ENCODE data around the gene LMOD3. TPM values are rescaled to one million over a fixed set of nuclear protein-coding genes. Genes with fewer than 3 reads are reported as not detected.

The LMOD3 gene
- total RNA-seq, 1 experiment from 2014 or later = not detected

DNA sequence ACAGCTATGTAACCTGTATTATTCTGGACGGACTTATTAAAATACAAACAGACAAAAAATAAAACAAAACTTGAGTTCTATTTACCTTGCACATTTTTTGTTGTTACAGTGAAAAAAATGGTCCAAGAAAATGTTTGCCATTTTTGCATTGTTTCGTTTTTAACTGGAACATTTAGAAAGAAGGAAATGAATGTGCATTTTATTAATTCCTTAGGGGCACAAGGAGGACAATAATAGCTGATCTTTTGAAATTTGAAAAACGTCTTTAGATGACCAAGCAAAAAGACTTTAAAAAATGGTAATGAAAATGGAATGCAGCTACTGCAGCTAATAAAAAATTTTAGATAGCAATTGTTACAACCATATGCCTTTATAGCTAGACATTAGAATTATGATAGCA, 17.1 kb downstream of the LMOD3 start:
- DNase-seq = no peak
- Mint-ChIP-seq H3K4me1 (ENCODE audit: low read depth, unreplicated experiment) (peaks cover 17% of the 10 kb centered on the region), H3K36me3 (ENCODE audit: insufficient read depth, unreplicated experiment) (peaks cover 6% of the 10 kb centered on the region), H3K4me3 (ENCODE audit: low read depth, unreplicated experiment) (no peak overlapping the region), H3K9me3 (ENCODE audit: low read depth, unreplicated experiment) (no peaks in the 10 kb centered on the region), H3K27me3 (ENCODE audit: unreplicated experiment) (no peaks in the 10 kb centered on the region), H3K27ac (ENCODE audit: unreplicated experiment) (no peak overlapping the region)
- intact Hi-C loops (cut with micrococcal nuclease; ENCODE audit: unreplicated experiment) = no loop called here
- TF ChIP-seq, protein P1, sequence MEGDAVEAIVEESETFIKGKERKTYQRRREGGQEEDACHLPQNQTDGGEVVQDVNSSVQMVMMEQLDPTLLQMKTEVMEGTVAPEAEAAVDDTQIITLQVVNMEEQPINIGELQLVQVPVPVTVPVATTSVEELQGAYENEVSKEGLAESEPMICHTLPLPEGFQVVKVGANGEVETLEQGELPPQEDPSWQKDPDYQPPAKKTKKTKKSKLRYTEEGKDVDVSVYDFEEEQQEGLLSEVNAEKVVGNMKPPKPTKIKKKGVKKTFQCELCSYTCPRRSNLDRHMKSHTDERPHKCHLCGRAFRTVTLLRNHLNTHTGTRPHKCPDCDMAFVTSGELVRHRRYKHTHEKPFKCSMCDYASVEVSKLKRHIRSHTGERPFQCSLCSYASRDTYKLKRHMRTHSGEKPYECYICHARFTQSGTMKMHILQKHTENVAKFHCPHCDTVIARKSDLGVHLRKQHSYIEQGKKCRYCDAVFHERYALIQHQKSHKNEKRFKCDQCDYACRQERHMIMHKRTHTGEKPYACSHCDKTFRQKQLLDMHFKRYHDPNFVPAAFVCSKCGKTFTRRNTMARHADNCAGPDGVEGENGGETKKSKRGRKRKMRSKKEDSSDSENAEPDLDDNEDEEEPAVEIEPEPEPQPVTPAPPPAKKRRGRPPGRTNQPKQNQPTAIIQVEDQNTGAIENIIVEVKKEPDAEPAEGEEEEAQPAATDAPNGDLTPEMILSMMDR (IDR thresholded peaks at IDR 0.05; ENCODE audit: unreplicated experiment) = no peak
- BruUV-seq (replicated peaks) = no TSS peak
- CTCF ChIA-PET = interaction anchor here (2.2 kb wide), 1 partner anchor 11 kb away, joined by 8 read pairs; no protein-coding TSS in a partner anchor

DNA sequence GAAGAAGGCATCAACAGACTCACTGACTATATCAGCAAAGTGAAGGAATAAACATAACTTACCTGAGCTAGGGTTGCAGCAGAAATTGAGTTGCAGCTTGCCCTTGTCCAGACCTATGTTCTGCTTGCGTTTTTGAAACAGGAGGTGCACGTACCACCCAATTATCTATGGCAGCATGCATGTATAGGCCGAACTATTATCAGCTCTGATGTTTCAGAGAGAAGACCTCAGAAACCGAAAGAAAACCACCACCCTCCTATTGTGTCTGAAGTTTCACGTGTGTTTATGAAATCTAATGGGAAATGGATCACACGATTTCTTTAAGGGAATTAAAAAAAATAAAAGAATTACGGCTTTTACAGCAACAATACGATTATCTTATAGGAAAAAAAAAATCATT, 17.8 kb downstream of the LMOD3 start:
- CTCF ChIA-PET = no interaction called here
- Mint-ChIP-seq H3K9me3 (ENCODE audit: low read depth, unreplicated experiment) (no peaks in the 10 kb centered on the region), H3K27ac (ENCODE audit: unreplicated experiment) (no peak overlapping the region), H3K4me1 (ENCODE audit: low read depth, unreplicated experiment) (peaks cover 17% of the 10 kb centered on the region), H3K36me3 (ENCODE audit: insufficient read depth, unreplicated experiment) (peaks cover 6% of the 10 kb centered on the region), H3K27me3 (ENCODE audit: unreplicated experiment) (no peaks in the 10 kb centered on the region), H3K4me3 (ENCODE audit: low read depth, unreplicated experiment) (no peak overlapping the region)
- TF ChIP-seq, protein P1 (IDR thresholded peaks at IDR 0.05; ENCODE audit: unreplicated experiment) = no peak
- BruUV-seq (replicated peaks) = no TSS peak
- no peak for DNase-seq
- intact Hi-C loops (cut with micrococcal nuclease; ENCODE audit: unreplicated experiment) = no loop called here

DNA sequence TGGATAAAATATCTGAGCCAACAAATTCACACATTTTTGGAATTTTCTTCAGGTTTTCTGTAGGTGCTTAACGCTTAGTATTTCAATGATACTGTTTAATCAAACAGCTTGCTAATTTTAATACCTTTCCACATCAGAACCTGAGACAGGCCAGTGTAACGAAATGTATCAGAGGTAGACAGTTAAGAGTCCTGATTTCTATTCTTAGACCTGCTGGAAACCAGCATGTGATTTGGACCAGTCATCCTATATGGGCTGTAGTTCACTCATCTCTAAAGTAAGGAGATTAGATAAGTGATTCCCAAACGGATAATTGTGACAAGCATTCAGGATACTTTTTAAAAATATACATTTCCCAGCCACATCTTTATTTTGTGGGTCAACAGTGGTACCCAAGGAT, 19.3 kb downstream of the LMOD3 start:
- H3K27me3 Mint-ChIP-seq (ENCODE audit: unreplicated experiment) = no peaks in the 10 kb centered on the region
- H3K4me1 Mint-ChIP-seq (ENCODE audit: low read depth, unreplicated experiment) = peaks cover 17% of the 10 kb centered on the region
- TF ChIP-seq, protein P1 (IDR thresholded peaks at IDR 0.05; ENCODE audit: unreplicated experiment) = no peak
- peaks cover 6% of the 10 kb centered on the region for H3K36me3 Mint-ChIP-seq (ENCODE audit: insufficient read depth, unreplicated experiment)
- DNase-seq = no peak
- H3K4me3 Mint-ChIP-seq (ENCODE audit: low read depth, unreplicated experiment) = no peak overlapping the region
- no TSS peak for BruUV-seq (replicated peaks)
- no peak overlapping the region for H3K27ac Mint-ChIP-seq (ENCODE audit: unreplicated experiment)
- CTCF ChIA-PET = no interaction called here
- intact Hi-C loops (cut with micrococcal nuclease; ENCODE audit: unreplicated experiment) = no loop called here
- no peaks in the 10 kb centered on the region for H3K9me3 Mint-ChIP-seq (ENCODE audit: low read depth, unreplicated experiment)

DNA sequence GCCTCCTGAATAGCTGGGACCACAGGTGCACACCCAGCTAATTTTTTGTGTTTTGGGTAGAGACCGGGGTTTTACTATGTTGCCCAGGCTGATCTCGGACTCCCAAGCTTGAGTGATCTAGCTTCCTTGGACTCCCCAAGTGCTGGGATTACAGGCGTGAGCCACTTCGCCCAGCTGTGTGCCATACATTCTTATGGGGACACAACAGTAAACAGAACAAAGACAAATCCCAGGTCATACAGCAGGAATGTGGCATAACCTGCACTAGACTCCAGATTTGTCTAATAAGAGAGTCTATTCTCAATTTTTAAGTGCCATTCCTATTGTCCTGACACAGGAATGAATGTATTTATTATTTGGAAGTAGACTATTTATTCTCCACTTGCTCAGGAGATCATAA, 20.0 kb downstream of the LMOD3 start:
- Mint-ChIP-seq H3K27me3 (ENCODE audit: unreplicated experiment) (no peaks in the 10 kb centered on the region), H3K4me1 (ENCODE audit: low read depth, unreplicated experiment) (peaks cover 17% of the 10 kb centered on the region), H3K4me3 (ENCODE audit: low read depth, unreplicated experiment) (no peak overlapping the region), H3K9me3 (ENCODE audit: low read depth, unreplicated experiment) (no peaks in the 10 kb centered on the region), H3K36me3 (ENCODE audit: insufficient read depth, unreplicated experiment) (peaks cover 11% of the 10 kb centered on the region), H3K27ac (ENCODE audit: unreplicated experiment) (no peak overlapping the region)
- DNase-seq = no peak
- TF ChIP-seq, protein P1 (IDR thresholded peaks at IDR 0.05; ENCODE audit: unreplicated experiment) = no peak
- intact Hi-C loops (cut with micrococcal nuclease; ENCODE audit: unreplicated experiment) = no loop called here
- no TSS peak for BruUV-seq (replicated peaks)
- CTCF ChIA-PET = no interaction called here
